22Rv1 (cell line): ENCODE data around the gene NLRP12.

ENCODE experiments used
- ZFX ChIP-seq: fragments of 450-650 bp; IDR thresholded peaks from 2 replicates; pipeline ENCODE4 v1.6.1; 2017; ENCODE audit warnings: antibody characterized with exemption, borderline replicate concordance
- TF ChIP-seq, protein P1 (sequence below): fragments of 450-650 bp; IDR thresholded peaks from 2 replicates; pipeline ENCODE4 v1.5.1; 2017; ENCODE audit warnings: mild to moderate bottlenecking

DNA sequence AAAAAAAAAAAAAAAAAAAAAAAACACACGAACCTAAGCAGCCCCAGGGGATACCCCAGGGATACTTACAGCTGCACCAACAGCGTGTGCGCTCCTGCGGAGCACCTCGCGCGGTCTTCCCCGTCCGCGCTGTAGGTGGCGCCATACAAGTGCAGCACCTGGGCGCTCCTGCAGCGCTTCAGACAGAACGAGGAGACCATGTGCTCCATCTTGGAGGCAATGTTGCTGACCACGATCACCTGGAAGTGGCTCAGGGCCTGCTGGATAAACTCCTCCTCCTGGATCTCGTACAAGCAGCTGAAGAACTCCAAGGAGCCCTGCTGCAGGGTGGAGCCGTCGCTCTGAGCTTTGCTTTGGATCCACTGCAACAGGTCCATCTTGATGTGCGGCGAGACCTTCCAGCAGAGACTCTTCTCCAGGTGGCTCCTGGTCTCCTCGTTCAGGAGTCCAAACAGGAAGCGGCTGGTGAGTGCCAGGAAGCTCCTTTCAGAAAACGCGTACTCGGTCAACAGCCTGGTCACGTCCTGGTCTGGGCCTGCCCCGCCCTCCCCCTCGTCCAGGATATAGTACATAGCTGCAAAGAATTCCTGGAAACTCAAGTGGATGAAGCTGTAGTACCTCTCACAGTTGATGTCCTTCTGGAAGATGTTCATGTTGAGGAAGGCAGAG, 14.5 kb downstream of the NLRP12 start:
- TF ChIP-seq, protein P1, sequence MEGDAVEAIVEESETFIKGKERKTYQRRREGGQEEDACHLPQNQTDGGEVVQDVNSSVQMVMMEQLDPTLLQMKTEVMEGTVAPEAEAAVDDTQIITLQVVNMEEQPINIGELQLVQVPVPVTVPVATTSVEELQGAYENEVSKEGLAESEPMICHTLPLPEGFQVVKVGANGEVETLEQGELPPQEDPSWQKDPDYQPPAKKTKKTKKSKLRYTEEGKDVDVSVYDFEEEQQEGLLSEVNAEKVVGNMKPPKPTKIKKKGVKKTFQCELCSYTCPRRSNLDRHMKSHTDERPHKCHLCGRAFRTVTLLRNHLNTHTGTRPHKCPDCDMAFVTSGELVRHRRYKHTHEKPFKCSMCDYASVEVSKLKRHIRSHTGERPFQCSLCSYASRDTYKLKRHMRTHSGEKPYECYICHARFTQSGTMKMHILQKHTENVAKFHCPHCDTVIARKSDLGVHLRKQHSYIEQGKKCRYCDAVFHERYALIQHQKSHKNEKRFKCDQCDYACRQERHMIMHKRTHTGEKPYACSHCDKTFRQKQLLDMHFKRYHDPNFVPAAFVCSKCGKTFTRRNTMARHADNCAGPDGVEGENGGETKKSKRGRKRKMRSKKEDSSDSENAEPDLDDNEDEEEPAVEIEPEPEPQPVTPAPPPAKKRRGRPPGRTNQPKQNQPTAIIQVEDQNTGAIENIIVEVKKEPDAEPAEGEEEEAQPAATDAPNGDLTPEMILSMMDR: peak; percentile 55
- TF ChIP-seq ZFX: no peak
